ENCODE measurements around the gene ACAP2. TPM values are rescaled to one million over a fixed set of nuclear protein-coding genes. Genes with fewer than 3 reads are reported as not detected.
A peak's percentile ranks its signal among the peaks of the same experiment; 100 is the strongest.

The ACAP2 gene
- total and polyA plus RNA-seq, 9 donors: 13.8 to 33.7 (median 18.7) TPM

- no peak overlapping the region for H3K4me3 ChIP-seq (ENCODE audit: low read length)
- no peak for DNase-seq
- H3K27ac ChIP-seq (ENCODE audit: low read length): no peak overlapping the region
- H3K27me3 ChIP-seq (ENCODE audit: control insufficient read depth, insufficient read depth, low read length): no peaks in the 10 kb centered on the region
- peaks cover 6% of the 10 kb centered on the region for H3K36me3 ChIP-seq (ENCODE audit: control insufficient read depth, insufficient read depth, low read length)
- 89% methylated on average over 11 of the region's 13 CpGs for WGBS (ENCODE audit: insufficient coverage)
- no peaks in the 10 kb centered on the region for H3K9me3 ChIP-seq (replicated peaks; ENCODE audit: control insufficient read depth, low read depth, low read length)
- peaks cover 17% of the 10 kb centered on the region for H3K4me1 ChIP-seq (ENCODE audit: control insufficient read depth, insufficient read depth, low read length)
Measured at GRCh38 chr3:195265363-195265976, 177.3 kb downstream of the ACAP2 start.

GRCh38 chr3:195263925-195264600, 178.8 kb downstream of the ACAP2 start:
- DNase-seq: no peak
- no peaks in the 10 kb centered on the region for H3K27me3 ChIP-seq (ENCODE audit: control insufficient read depth, insufficient read depth, low read length)
- H3K36me3 ChIP-seq (ENCODE audit: control insufficient read depth, insufficient read depth, low read length): peaks cover 6% of the 10 kb centered on the region
- H3K4me1 ChIP-seq (ENCODE audit: control insufficient read depth, insufficient read depth, low read length): peaks cover 15% of the 10 kb centered on the region
- no peak overlapping the region for H3K27ac ChIP-seq (ENCODE audit: low read length)
- WGBS (ENCODE audit: insufficient coverage): 79% methylated on average over 7 of the region's 10 CpGs
- H3K9me3 ChIP-seq (replicated peaks; ENCODE audit: control insufficient read depth, low read depth, low read length): no peaks in the 10 kb centered on the region
- no peak overlapping the region for H3K4me3 ChIP-seq (ENCODE audit: low read length)

GRCh38 chr3:195263193-195263924, 179.5 kb downstream of the ACAP2 start:
- WGBS (ENCODE audit: insufficient coverage): 28% methylated on average over 3 of the region's 11 CpGs
- H3K9me3 ChIP-seq (replicated peaks; ENCODE audit: control insufficient read depth, low read depth, low read length): no peaks in the 10 kb centered on the region
- DNase-seq: no peak
- H3K4me1 ChIP-seq (ENCODE audit: control insufficient read depth, insufficient read depth, low read length): peaks cover 22% of the 10 kb centered on the region
- no peak overlapping the region for H3K4me3 ChIP-seq (ENCODE audit: low read length)
- peaks cover 6% of the 10 kb centered on the region for H3K36me3 ChIP-seq (ENCODE audit: control insufficient read depth, insufficient read depth, low read length)
- no peaks in the 10 kb centered on the region for H3K27me3 ChIP-seq (ENCODE audit: control insufficient read depth, insufficient read depth, low read length)
- no peak overlapping the region for H3K27ac ChIP-seq (ENCODE audit: low read length)

GRCh38 chr3:195261925-195262324, 180.9 kb downstream of the ACAP2 start:
- Histone ChIP-seq H3K4me3 (ENCODE audit: low read length) (no peak overlapping the region), H3K4me1 (ENCODE audit: control insufficient read depth, insufficient read depth, low read length) (peaks cover 23% of the 10 kb centered on the region), H3K36me3 (ENCODE audit: control insufficient read depth, insufficient read depth, low read length) (no peaks in the 10 kb centered on the region), H3K9me3 (replicated peaks; ENCODE audit: control insufficient read depth, low read depth, low read length) (no peaks in the 10 kb centered on the region), H3K27me3 (ENCODE audit: control insufficient read depth, insufficient read depth, low read length) (no peaks in the 10 kb centered on the region), H3K27ac (ENCODE audit: low read length) (no peak overlapping the region)
- DNase-seq: no peak
- WGBS (ENCODE audit: insufficient coverage): no CpG with 5 or more reads among the region's 2 CpGs

GRCh38 chr3:195260280-195260905, 182.4 kb downstream of the ACAP2 start:
- Histone ChIP-seq H3K4me1 (ENCODE audit: control insufficient read depth, insufficient read depth, low read length) (peaks cover 28% of the 10 kb centered on the region), H3K36me3 (ENCODE audit: control insufficient read depth, insufficient read depth, low read length) (peaks cover 2% of the 10 kb centered on the region), H3K9me3 (replicated peaks; ENCODE audit: control insufficient read depth, low read depth, low read length) (no peaks in the 10 kb centered on the region), H3K4me3 (ENCODE audit: low read length) (peak overlapping the region; percentile 66), H3K27me3 (ENCODE audit: control insufficient read depth, insufficient read depth, low read length) (no peaks in the 10 kb centered on the region), H3K27ac (ENCODE audit: low read length) (peak overlapping the region; percentile 64)
- DNase-seq: peak; percentile 60
- 0% methylated on average over 25 of the region's 41 CpGs for WGBS (ENCODE audit: insufficient coverage)

GRCh38 chr3:195259475-195260279, 183.1 kb downstream of the ACAP2 start:
- Histone ChIP-seq H3K9me3 (replicated peaks; ENCODE audit: control insufficient read depth, low read depth, low read length) (no peaks in the 10 kb centered on the region), H3K27ac (ENCODE audit: low read length) (peak overlapping the region; percentile 92), H3K27me3 (ENCODE audit: control insufficient read depth, insufficient read depth, low read length) (no peaks in the 10 kb centered on the region), H3K4me1 (ENCODE audit: control insufficient read depth, insufficient read depth, low read length) (peaks cover 32% of the 10 kb centered on the region), H3K36me3 (ENCODE audit: control insufficient read depth, insufficient read depth, low read length) (peaks cover 2% of the 10 kb centered on the region), H3K4me3 (ENCODE audit: low read length) (peak overlapping the region; percentile 66)
- 2% methylated on average over 82 of the region's 82 CpGs for WGBS (ENCODE audit: insufficient coverage)
- peak; percentile 96 for DNase-seq

- peaks cover 36% of the 10 kb centered on the region for H3K4me1 ChIP-seq (ENCODE audit: control insufficient read depth, insufficient read depth, low read length)
- 6% methylated on average over 2 of the region's 7 CpGs for WGBS (ENCODE audit: insufficient coverage)
- H3K9me3 ChIP-seq (replicated peaks; ENCODE audit: control insufficient read depth, low read depth, low read length): no peaks in the 10 kb centered on the region
- peak overlapping the region; percentile 64 for H3K4me3 ChIP-seq (ENCODE audit: low read length)
- no peak for DNase-seq
- peak overlapping the region; percentile 92 for H3K27ac ChIP-seq (ENCODE audit: low read length)
- H3K36me3 ChIP-seq (ENCODE audit: control insufficient read depth, insufficient read depth, low read length): peaks cover 2% of the 10 kb centered on the region
- H3K27me3 ChIP-seq (ENCODE audit: control insufficient read depth, insufficient read depth, low read length): no peaks in the 10 kb centered on the region
Measured at GRCh38 chr3:195259154-195259474, 183.7 kb downstream of the ACAP2 start.

GRCh38 chr3:195258449-195259153, 184.2 kb downstream of the ACAP2 start:
- peak overlapping the region; percentile 92 for H3K27ac ChIP-seq (ENCODE audit: low read length)
- WGBS (ENCODE audit: insufficient coverage): 37% methylated on average over 11 of the region's 14 CpGs
- H3K27me3 ChIP-seq (ENCODE audit: control insufficient read depth, insufficient read depth, low read length): no peaks in the 10 kb centered on the region
- peak; percentile 52 for DNase-seq
- no peaks in the 10 kb centered on the region for H3K9me3 ChIP-seq (replicated peaks; ENCODE audit: control insufficient read depth, low read depth, low read length)
- peaks cover 2% of the 10 kb centered on the region for H3K36me3 ChIP-seq (ENCODE audit: control insufficient read depth, insufficient read depth, low read length)
- H3K4me3 ChIP-seq (ENCODE audit: low read length): no peak overlapping the region
- H3K4me1 ChIP-seq (ENCODE audit: control insufficient read depth, insufficient read depth, low read length): peaks cover 41% of the 10 kb centered on the region

All from muscle of leg (tissue), 11 donors.